Keratinocyte (primary cell): ENCODE measurements around the gene RFC4.

Experiments used
- EZH2 ChIP-seq: IDR thresholded peaks from one replicate; pipeline ENCODE4 v1.6.1; 2012; ENCODE audit warnings: inconsistent platforms, mild to moderate bottlenecking, low read length, moderate library complexity
- TF ChIP-seq, protein P1 (sequence below), 3 experiments: IDR thresholded peaks in 1 of 3; conservative IDR thresholded peaks in 1 of 3; optimal IDR thresholded peaks in 1 of 3; 2 replicates in 2 of 3; 3 replicates in 1 of 3; pipeline versions ENCODE3 to v1.5.1; 2011; ENCODE audit warnings: low read length in 3 of 3, mild to moderate bottlenecking in 3 of 3, moderate library complexity in 2 of 3, control low read depth in 1 of 3, inconsistent platforms in 1 of 3; ENCODE audit not compliant: insufficient read depth in 2 of 3; ENCODE audit errors: extremely low read depth in 1 of 3

DNA sequence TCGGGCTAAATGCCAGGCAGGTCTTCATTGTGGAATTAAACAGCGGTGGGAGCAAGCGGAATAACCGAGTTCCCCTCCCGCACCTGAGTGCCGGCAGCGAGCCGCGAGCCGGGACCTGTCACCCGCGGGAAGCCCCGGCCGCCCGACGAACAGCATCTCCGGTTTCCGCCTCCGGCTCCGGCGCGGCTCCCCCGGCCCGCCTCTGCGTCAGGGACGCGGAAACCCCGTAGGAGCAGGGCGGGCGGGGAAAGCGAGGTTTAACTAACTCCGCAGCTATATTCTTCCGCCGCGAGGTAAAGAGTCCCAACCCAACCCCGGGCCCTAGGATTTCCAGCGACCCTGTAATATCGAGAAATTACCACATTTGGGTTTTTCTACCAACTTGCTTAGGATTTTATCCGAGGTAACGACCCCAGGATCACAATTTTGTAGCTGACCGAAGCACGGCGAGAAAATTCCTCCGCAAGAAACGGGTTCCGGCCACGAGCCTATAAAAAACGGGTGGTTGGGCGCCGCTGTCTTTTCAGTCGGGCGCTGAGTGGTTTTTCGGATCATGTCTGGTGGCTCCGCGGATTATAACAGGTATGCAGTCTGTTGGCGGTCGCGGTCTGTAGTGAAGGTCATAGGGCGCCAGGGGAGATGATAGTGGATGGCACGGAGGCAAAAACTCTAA lies 23.1 kb downstream of the RFC4 start, which contains the start of gene EIF4A2:
- TF ChIP-seq EZH2 = no peak
- TF ChIP-seq, protein P1, sequence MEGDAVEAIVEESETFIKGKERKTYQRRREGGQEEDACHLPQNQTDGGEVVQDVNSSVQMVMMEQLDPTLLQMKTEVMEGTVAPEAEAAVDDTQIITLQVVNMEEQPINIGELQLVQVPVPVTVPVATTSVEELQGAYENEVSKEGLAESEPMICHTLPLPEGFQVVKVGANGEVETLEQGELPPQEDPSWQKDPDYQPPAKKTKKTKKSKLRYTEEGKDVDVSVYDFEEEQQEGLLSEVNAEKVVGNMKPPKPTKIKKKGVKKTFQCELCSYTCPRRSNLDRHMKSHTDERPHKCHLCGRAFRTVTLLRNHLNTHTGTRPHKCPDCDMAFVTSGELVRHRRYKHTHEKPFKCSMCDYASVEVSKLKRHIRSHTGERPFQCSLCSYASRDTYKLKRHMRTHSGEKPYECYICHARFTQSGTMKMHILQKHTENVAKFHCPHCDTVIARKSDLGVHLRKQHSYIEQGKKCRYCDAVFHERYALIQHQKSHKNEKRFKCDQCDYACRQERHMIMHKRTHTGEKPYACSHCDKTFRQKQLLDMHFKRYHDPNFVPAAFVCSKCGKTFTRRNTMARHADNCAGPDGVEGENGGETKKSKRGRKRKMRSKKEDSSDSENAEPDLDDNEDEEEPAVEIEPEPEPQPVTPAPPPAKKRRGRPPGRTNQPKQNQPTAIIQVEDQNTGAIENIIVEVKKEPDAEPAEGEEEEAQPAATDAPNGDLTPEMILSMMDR (optimal IDR thresholded peaks at IDR 0.05 in 1 of 3, IDR thresholded peaks at IDR 0.05 in 1 of 3, conservative IDR thresholded peaks at IDR 0.05 in 1 of 3; ENCODE audit: extremely low read depth in 1 of 3, insufficient read depth in 2 of 3, low read length in 3 of 3) = no peak
